ENCODE measurements around the gene TSGA10IP. TPM values are rescaled to one million over a fixed set of nuclear protein-coding genes. Genes with fewer than 3 reads are reported as not detected.

Gene TSGA10IP
- total RNA-seq, 1 donor = not detected

DNA sequence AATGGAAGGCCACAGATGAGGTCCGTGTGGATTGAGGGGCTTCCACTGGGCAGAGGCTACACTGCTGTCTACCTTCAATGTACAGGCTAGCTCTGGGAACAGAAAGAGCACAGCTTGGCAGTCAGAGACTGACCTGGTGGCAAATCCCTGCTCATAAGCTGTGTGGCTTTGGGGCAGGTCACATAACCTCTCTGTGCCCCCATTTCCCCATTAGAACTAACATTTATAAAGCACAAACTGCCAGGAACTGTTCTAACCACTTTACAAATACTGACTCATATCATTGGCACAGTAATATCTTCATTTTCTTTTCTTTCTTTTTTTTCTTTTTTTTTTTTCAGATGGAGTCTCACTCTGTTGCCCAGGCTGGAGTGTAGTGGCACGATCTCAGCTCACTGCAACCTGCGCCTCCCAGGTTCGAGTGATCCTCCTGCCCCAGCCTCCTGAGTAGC lies 48.2 kb upstream of the TSGA10IP start:
- Histone ChIP-seq H3K4me1 (ENCODE audit: insufficient read depth, low read length) (peaks cover 71% of the 10 kb centered on the region), H3K4me2 (ENCODE audit: insufficient read depth, low read length) (peak overlapping the region; percentile 81), H3K4me3 (ENCODE audit: insufficient read depth, low read length) (peak overlapping the region; percentile 95), H3K36me3 (ENCODE audit: insufficient read depth, low read length) (peaks cover 53% of the 10 kb centered on the region), H4K20me1 (ENCODE audit: insufficient read depth, low read length) (peaks cover 46% of the 10 kb centered on the region), H3K9me3 (ENCODE audit: low read depth, low read length) (no peaks in the 10 kb centered on the region), H3K27ac (ENCODE audit: low read depth, low read length) (peak overlapping the region; percentile 86), H3K79me2 (ENCODE audit: insufficient read depth, low read length) (peaks cover 80% of the 10 kb centered on the region), H3K27me3 (ENCODE audit: insufficient read depth, low read length) (no peaks in the 10 kb centered on the region), H2AFZ (ENCODE audit: low read length) (no peak overlapping the region)
- DNase-seq (ENCODE audit: insufficient read length, low spot score, missing footprints) = peak; percentile 69
- TF ChIP-seq, protein P1, sequence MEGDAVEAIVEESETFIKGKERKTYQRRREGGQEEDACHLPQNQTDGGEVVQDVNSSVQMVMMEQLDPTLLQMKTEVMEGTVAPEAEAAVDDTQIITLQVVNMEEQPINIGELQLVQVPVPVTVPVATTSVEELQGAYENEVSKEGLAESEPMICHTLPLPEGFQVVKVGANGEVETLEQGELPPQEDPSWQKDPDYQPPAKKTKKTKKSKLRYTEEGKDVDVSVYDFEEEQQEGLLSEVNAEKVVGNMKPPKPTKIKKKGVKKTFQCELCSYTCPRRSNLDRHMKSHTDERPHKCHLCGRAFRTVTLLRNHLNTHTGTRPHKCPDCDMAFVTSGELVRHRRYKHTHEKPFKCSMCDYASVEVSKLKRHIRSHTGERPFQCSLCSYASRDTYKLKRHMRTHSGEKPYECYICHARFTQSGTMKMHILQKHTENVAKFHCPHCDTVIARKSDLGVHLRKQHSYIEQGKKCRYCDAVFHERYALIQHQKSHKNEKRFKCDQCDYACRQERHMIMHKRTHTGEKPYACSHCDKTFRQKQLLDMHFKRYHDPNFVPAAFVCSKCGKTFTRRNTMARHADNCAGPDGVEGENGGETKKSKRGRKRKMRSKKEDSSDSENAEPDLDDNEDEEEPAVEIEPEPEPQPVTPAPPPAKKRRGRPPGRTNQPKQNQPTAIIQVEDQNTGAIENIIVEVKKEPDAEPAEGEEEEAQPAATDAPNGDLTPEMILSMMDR (IDR thresholded peaks at IDR 0.05; ENCODE audit: extremely low read depth, low read depth, low read length) = no peak

DNA sequence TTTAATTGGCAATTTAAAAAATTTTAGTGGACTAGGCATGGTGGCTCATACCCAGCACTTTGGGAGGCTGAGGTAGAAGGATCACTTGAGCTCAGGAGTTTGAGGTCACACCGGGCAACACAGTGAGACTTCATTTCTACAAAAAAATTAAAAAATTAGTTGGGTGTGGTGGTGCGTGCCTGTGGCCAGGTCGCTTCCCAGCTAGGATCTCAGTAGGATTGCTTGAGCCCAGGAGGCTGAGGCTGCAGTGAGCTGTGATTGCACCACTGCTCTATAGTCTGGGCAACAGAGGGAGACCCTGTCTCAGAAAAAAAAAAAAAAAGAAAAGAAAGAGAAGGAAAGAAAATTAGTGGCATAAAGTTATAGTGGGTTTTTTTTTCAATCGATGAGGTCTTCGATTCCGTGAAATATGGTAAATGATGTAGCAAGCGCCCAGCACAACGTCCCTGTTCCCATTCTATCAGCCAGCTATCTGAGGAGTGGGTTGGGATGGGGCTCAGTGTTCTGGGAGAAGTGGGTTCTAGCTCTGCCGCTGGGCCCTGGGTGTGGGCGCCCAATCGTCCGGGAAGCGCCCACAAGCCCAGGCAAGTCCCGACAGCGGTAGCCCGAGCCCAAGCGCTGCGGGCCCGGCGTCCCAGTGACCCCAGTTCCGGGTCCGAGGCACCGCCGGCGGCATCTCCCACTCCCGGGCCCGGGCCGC lies 46.5 kb upstream of the TSGA10IP start:
- peak overlapping the region; percentile 95 for H3K4me3 ChIP-seq (ENCODE audit: insufficient read depth, low read length)
- H2AFZ ChIP-seq (ENCODE audit: low read length) = no peak overlapping the region
- peaks cover 30% of the 10 kb centered on the region for H4K20me1 ChIP-seq (ENCODE audit: insufficient read depth, low read length)
- TF ChIP-seq, protein P1 (IDR thresholded peaks at IDR 0.05; ENCODE audit: extremely low read depth, low read depth, low read length) = no peak
- no peaks in the 10 kb centered on the region for H3K9me3 ChIP-seq (ENCODE audit: low read depth, low read length)
- DNase-seq (ENCODE audit: insufficient read length, low spot score, missing footprints) = no peak
- H3K27me3 ChIP-seq (ENCODE audit: insufficient read depth, low read length) = no peaks in the 10 kb centered on the region
- peaks cover 66% of the 10 kb centered on the region for H3K79me2 ChIP-seq (ENCODE audit: insufficient read depth, low read length)
- H3K4me2 ChIP-seq (ENCODE audit: insufficient read depth, low read length) = peak overlapping the region; percentile 81
- H3K4me1 ChIP-seq (ENCODE audit: insufficient read depth, low read length) = peaks cover 71% of the 10 kb centered on the region
- H3K27ac ChIP-seq (ENCODE audit: low read depth, low read length) = peak overlapping the region; percentile 95
- H3K36me3 ChIP-seq (ENCODE audit: insufficient read depth, low read length) = peaks cover 37% of the 10 kb centered on the region

DNA sequence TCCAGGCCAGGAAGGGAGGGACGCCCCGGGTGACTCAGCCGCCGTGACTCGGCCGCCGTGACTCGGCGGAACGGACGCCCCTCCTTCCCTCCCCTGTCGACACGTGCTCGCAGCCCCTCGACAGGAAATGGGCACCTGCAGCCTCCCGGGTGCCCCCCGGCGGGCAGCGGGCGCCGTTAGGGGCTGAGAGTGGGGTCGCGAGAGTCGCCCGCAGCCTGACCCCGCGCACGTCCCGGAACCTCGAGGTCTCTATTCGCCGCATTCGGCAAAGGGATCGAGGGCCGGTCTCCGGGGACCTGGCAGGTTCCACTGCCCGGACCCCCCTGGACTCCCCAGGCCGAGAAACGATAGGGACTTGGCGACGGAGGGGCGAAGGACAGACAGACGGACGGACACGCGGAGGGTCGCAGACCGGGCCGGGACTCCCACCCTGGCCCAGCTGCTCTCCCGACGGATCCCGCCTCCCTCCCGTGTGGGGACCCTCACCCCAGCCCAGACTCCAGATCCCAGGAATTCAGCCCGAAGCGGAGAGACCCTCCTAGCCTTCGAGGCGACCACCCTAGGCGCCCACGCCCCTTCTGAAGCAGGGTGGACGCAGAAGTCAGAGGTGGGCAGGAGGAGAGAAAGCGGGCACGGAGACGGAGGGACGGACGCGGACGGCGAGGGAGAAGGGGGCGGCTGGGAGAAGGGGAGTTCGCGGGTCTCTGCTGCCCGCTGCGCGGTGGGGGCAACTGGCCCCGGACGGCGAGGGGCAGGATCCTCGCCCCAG lies 45.7 kb upstream of the TSGA10IP start:
- peaks cover 68% of the 10 kb centered on the region for H3K4me1 ChIP-seq (ENCODE audit: insufficient read depth, low read length)
- H3K36me3 ChIP-seq (ENCODE audit: insufficient read depth, low read length) = peaks cover 32% of the 10 kb centered on the region
- TF ChIP-seq, protein P1 (IDR thresholded peaks at IDR 0.05; ENCODE audit: extremely low read depth, low read depth, low read length) = no peak

More for the DNA sequence above, 45.7 kb upstream of the TSGA10IP start:
- Histone ChIP-seq H4K20me1 (ENCODE audit: insufficient read depth, low read length) (peaks cover 23% of the 10 kb centered on the region), H3K27me3 (ENCODE audit: insufficient read depth, low read length) (no peaks in the 10 kb centered on the region), H3K27ac (ENCODE audit: low read depth, low read length) (peak overlapping the region; percentile 95), H3K9me3 (ENCODE audit: low read depth, low read length) (no peaks in the 10 kb centered on the region), H3K4me3 (ENCODE audit: insufficient read depth, low read length) (peak overlapping the region; percentile 95), H3K79me2 (ENCODE audit: insufficient read depth, low read length) (peaks cover 59% of the 10 kb centered on the region), H2AFZ (ENCODE audit: low read length) (no peak overlapping the region), H3K4me2 (ENCODE audit: insufficient read depth, low read length) (peak overlapping the region; percentile 81)
- peak; percentile 97 for DNase-seq (ENCODE audit: insufficient read length, low spot score, missing footprints)

All from osteoblast (primary cell).